IPS DF 19.7 (cell line): ENCODE data around the gene SMIM5.
A peak's percentile ranks its signal among the peaks of the same experiment; 100 is the strongest.
"Not testable (repeated sequence)": the region's sequence is repeated elsewhere in the genome, so short reads cannot be mapped to it uniquely, and the experiment has no call there.

Experiments used
- DNase-seq: peaks from one replicate; pipeline ENCODE4 v3.0.0-alpha.2; 2013; ENCODE audit warnings: low read depth, low spot score

The SMIM5 gene

DNA sequence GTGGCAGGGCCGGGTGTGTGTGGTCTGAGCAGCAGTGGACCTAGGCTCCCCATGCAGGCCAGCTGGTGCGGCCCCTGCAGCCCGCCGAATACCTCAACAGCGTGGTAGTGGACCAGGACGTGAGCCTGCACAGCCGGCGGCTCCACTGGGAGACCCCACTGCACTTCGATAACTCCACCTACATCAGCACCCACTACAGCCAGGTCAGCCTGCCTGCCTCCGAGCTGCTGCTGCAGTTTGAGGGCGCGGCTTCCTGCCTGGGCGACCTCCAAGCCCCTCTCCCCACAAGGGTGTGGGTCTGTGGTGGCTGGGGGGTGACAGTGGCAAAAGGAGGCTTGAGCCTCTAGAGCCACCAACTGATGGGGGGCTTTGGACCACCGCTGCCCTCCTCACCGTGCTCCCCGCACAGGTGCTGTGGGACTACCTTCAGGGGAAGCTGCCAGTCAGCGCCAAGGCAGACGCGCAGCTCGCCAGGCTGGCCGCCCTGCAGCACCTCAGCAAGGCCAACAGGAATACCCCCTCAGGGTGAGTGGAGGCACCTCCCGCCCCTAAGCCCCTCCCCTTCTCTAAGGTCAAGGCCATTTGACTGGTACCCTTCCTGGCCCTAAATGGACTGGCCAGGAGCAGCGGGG is 8.4 kb upstream of the SMIM5 start:
- no peak for DNase-seq

GRCh38 chr17:75625813-75626486 is 7.3 kb upstream of the SMIM5 start:
- DNase-seq, result no peak

DNA sequence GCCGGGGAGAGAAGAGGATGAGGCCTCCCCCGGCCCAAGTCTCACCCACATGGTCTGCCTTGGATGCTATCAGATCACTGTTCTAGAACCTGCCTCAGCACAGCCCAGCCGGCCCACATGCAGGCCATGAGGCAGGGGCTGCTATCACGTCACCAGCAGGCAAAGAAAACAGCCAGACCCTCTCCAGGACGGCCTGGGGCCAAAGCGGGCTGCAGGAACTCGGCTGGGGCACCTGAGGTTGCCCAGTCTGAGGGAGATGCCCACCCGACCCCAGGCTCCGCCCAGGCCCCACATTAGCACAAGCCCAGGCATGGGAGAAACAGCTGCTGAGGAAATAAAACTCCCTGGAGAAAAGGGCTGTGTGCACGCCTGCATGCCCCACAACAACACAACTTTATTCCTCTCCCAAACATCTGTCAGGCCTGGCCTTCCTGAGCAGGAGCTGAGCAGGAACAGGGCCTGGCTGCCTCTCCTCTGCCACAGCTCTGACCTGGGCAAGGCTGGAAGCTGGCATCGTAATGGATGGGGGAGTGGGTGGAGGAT is 6.7 kb upstream of the SMIM5 start:
- DNase-seq, result no peak

- no peak for DNase-seq
Observed at GRCh38 chr17:75627094-75627493, 6.1 kb upstream of the SMIM5 start.

- no peak for DNase-seq
Observed at GRCh38 chr17:75628425-75628824, 4.8 kb upstream of the SMIM5 start.

DNA sequence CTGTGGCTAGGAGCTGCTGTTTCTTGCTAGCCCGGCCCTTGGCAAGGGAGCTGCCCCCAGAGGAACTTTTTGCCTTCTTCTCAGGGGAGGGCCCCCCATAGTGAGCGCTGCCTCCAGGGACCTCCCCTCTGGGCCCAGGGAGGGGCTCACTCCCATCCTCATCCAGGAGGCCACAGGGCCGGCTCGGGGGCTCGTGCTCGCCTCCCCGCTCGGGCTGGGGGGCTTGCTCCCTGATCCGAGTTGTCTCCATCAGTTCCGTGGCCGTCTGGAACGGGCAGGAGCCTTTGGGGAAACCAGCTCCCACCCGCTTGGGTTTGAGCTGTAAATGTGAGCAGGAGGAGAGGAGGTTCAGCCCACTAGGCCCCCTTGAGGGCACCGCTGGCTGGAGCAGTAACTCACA is 4.1 kb upstream of the SMIM5 start:
- no peak for DNase-seq

- no peak for DNase-seq
Observed at GRCh38 chr17:75630071-75630917, 2.9 kb upstream of the SMIM5 start.

GRCh38 chr17:75631353-75631752 is 1.9 kb upstream of the SMIM5 start:
- DNase-seq, result no peak

- DNase-seq, result no peak
Observed at GRCh38 chr17:75632428-75632827, 806 bp upstream of the SMIM5 start.

- peak; percentile 81 for DNase-seq
Observed at GRCh38 chr17:75633486-75634375, 497 bp downstream of the SMIM5 start.

GRCh38 chr17:75634376-75634740 is 1.1 kb downstream of the SMIM5 start:
- no peak for DNase-seq

DNA sequence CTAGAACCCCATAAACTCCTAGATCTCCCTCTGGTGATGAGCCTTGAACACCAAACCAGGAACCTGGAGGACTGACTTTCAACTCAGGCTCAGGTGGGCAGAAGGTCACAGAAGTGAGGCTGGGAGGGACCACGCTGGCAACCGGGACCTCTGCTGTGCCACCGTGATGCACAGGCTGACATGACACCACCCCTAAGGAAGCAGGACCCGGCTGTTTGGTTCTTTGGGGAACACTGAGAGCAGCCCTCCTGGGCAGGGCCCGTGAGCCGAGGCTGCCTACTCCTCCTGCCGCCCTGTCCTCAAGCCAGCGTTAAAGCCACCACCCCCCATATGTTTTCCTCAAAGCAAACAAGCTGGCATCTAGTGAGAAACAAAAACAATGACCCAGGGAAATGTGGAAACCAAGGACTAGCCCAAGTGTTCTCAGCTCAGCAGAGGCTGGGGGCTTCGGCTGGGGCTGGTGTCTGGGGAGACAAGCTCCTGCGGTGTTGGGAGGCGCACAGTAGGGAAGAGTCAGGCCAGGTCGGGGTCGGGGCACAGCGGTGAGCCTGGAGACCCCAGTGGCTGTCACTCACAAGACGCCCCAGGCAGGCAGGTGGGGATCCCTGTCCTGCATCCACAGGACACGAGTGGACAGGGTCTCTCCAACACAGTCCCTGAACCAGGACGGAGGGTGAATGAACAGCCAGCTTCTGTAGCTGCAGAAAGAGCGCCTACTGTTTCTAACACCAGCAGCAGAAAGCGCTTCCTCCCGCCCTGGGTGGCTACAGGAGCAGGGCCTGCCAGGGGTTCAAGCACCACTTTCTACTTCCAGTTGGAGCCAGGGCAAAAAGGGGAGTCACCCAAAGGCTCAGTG is 1.7 kb downstream of the SMIM5 start:
- no peak for DNase-seq

DNA sequence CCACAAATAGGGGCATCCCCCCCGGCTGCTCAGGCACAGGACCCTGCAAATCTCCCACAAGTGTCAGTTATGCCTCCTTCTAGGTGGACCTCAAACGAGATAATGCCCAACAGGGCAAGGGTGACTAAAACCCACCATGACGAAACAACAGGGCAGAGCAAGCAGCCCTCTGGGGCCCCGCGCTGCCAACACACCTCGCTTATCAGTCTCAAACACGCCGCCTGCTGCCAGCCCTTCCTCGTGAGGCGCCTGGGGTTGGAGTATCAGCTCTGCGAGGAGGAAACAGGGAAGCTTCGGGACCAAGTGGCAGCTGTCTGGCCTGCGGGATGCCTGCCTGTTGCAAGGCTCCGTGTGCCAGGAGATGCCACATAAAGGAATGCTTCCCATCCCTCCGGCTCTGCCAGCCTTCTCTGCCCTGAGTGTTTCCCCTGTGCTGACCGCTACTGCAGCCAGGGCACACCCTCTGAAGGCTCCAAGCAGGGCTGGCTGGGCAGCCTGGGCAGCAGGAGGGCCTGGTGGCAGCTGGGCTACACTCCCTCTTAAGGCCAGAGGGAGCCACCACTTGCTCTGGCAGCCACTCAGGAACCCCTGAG is 2.5 kb downstream of the SMIM5 start:
- DNase-seq, result no peak

GRCh38 chr17:75636381-75637142 is 3.3 kb downstream of the SMIM5 start:
- no peak for DNase-seq

DNA sequence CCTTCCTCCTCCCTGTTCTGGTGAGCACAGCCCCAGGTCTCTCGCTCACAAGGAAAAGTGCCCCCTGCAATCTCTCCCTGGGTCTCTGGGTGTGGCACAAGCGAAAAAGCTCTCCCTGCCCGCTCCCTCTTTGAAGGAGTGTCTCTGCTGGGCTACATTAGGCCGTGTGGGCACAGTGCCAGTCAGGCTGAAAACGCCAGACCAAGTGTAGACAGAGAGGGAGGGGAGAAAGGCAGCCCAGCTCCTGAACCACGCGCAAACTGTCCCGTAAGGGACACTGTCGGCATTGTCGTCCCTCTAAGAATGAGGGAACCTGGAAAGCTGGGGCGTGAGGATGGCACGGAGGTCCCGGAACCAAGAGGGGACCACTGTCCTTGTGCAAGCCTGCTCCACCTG is 3.9 kb downstream of the SMIM5 start:
- no peak for DNase-seq

DNA sequence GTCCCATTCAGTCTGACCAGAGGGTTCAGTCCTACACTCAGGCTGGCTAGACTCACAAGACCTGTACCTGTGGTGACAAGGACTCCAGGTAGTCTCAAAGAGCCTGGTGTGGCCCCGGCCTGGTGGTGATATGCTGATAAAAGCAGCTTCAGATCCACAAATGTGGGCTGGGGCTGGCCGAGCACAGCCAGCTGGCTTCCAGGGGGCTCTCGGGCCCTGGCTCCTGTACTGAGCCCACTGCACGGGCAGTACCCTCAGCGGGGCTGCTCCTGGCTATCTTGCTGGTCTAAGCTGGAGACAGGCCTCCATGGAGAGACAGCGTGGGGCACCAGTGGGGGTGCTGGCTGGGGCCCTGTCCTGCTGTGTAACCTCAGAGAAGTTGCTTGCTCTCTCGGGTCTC is 4.3 kb downstream of the SMIM5 start:
- DNase-seq, result no peak

GRCh38 chr17:75638039-75638438 is 4.8 kb downstream of the SMIM5 start:
- not testable (repeated sequence) for DNase-seq

DNA sequence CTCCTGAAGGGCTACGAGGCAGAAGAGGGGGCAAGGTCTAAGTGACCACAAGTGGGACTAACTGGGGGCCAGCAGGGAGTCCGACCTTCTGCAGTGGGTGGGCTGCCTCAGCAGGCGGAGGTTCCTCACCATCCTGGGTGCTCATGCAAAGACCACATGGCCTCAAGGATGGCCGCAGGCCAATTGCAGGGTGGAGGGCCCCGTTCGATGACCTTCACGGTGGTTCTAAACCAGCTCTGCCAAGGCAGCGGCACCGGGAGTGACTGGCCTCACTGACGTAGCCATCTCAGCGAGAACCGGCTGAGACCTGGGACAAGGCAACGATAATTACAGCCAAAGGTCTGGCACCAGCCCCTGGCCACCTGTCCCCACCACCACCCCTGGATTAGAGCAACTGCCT is 5.7 kb downstream of the SMIM5 start:
- DNase-seq, result no peak

DNA sequence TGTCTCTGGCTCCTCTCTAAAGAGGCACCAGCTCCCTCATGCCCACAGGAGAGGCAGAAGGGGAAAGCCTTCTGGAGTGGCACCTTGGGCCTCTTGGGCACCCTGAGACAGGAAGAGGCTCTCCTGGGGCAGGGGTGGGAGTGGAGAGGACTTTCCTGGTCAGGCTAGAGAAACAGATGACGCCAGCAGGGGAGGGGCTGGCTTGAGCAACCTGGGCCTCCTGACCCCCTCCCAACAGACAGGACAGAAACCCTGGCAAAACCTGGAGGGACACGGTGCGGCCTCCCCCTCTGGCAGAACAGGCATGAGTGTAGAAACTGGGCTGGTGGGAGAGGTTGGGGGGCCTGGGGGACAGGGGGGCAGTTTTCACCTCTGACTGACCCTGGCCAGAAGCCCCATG is 6.1 kb downstream of the SMIM5 start:
- no peak for DNase-seq
